Measurements from ENCODE around the gene CCND2.

- TF ChIP-seq ZNF263 (CRISPR knock-in tag; IDR thresholded peaks at IDR 0.05; ENCODE audit: borderline replicate concordance) = no peak
- no peak for TF ChIP-seq NFYB (IDR thresholded peaks at IDR 0.05; ENCODE audit: extremely low read depth, insufficient read length)
- no peak for TF ChIP-seq SMAD2 (IDR thresholded peaks at IDR 0.05; ENCODE audit: low read depth, low read length)
These were observed 38.7 kb downstream of the CCND2 start for GRCh38 chr12:4312251-4312650.

All from K562 (cell line).